Skin epidermis (tissue), 12 donors: Measurements from ENCODE around the gene ING3.
"Not testable (repeated sequence)": the region's sequence is repeated elsewhere in the genome, so short reads cannot be mapped to it uniquely, and the experiment has no call there.

Experiments
- H3K27ac ChIP-seq, 21 experiments: fragments of 200-600 bp; sonication (generic) in 11 of 21; one replicate each; pipeline ENCODE4 v1.5.0; 2020; ENCODE audit warnings: mild to moderate bottlenecking in 3 of 21, inconsistent platforms in 2 of 21, moderate library complexity in 2 of 21
- H3K4me3 ChIP-seq, 7 experiments: fragments of 200-600 bp; sonication (generic) in 2 of 7; one replicate each; pipeline ENCODE4 v1.5.0; 2020; ENCODE audit warnings: inconsistent platforms in 2 of 7, mild to moderate bottlenecking in 2 of 7, moderate library complexity in 1 of 7

Gene ING3

DNA sequence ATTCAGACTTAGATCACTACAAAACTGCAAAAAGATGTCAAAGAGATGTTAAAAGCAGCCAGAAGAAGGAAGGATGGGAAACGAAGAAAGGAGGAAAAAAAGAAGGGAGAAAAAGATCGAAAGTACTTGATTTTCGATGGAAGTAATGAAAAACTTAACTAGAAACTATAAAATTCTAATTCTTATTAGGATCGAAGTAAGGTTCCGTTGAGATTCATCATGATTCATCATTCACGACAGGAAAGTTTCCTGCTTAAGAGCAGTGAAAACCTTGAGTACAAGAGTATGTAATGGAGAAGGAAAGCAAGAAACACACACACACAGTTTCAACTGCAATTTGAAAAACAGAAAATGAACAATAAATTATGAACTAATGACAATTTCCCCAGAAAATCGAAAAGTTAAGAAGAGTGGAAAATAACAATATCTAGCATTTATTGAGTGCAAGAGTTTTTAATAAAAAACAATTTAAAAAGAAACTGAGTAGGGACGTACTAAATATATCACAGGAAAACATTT is 1.1 kb upstream of the ING3 start:
- Histone ChIP-seq H3K27ac (no peak overlapping the region), H3K4me3 (peak overlapping the region; percentile 24 to 57 (median 44))

GRCh38 chr7:120949998-120950538 is 509 bp upstream of the ING3 start:
- peak overlapping the region; percentile 24 to 57 (median 44) for H3K4me3 ChIP-seq
- peak overlapping the region in 7 of 21 experiments; percentile 13 to 98 (median 96) for H3K27ac ChIP-seq

GRCh38 chr7:120951309-120951699 is 727 bp downstream of the ING3 start:
- Histone ChIP-seq H3K27ac (peak overlapping the region in 20 of 21 experiments; percentile 96 to 100 (median 99)), H3K4me3 (peak overlapping the region; percentile 38 to 57 (median 51))

GRCh38 chr7:120951826-120952225 is 1.2 kb downstream of the ING3 start:
- H3K4me3 ChIP-seq: peak overlapping the region in 4 of 7 experiments; percentile 38 to 57 (median 50)
- peak overlapping the region in 7 of 21 experiments; percentile 98 to 99 (median 99) for H3K27ac ChIP-seq

DNA sequence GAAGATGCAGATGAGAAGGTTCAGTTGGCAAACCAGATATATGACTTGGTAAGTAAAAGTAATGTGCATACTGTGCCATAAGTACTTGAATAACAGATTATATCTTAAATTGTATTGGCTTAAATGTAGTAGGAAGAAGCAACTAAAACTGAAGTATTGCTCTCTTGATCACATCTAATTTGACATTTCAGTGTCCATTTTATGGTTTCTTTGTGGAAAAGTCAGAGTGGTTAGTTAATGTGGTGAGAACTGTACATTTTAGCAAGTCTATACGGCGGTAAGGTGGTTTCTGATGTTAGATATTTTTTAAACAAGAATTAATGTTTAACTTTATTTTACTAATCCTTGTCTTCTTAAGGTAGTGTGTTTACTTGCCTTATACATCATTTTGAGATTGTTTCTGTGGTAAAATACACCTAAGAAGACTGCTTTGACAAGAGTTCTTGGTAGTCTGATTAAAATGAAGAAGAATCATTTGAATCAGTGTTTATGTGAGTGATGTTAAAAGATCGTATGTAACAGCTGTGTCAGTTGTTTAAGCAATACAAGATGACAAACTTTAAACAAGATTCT is 5.1 kb downstream of the ING3 start:
- no peak overlapping the region for H3K4me3 ChIP-seq
- H3K27ac ChIP-seq: no peak overlapping the region

- H3K4me3 ChIP-seq: no peak overlapping the region
- H3K27ac ChIP-seq: no peak overlapping the region
These were observed 9.4 kb downstream of the ING3 start for GRCh38 chr7:120959929-120960484.

GRCh38 chr7:120960714-120961113 is 10.1 kb downstream of the ING3 start:
- Histone ChIP-seq H3K4me3 (no peak overlapping the region), H3K27ac (peak overlapping the region in 1 of 21 experiments; percentile 26)

DNA sequence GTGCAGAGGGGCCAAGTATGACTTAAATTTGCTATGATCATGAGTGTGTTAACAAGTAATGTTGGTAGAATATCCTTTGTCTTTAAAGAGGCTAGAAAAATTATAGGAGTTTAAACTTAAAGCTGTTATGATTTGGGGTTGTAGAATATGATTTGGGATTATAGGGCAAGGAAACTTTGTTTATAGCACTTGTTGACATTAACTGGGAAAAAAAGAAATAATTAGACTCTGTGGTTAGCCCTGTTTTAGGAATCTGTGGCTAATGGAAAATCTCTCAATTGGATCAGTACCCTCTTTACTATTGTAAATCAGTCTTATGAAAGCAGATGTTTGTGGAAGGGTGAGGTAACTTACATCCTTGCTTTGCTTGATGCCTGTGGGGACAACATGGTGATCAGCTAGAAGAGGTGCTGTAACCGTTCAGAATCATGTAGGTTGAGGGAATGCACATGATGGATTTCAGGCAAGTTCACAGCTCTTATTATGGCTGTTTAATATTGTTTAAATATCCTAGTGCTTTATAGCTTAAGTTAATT is 11.1 kb downstream of the ING3 start:
- H3K27ac ChIP-seq: no peak overlapping the region
- H3K4me3 ChIP-seq: no peak overlapping the region

- Histone ChIP-seq H3K27ac (no peak overlapping the region), H3K4me3 (no peak overlapping the region)
These were observed 13.5 kb downstream of the ING3 start for GRCh38 chr7:120964088-120964487.

DNA sequence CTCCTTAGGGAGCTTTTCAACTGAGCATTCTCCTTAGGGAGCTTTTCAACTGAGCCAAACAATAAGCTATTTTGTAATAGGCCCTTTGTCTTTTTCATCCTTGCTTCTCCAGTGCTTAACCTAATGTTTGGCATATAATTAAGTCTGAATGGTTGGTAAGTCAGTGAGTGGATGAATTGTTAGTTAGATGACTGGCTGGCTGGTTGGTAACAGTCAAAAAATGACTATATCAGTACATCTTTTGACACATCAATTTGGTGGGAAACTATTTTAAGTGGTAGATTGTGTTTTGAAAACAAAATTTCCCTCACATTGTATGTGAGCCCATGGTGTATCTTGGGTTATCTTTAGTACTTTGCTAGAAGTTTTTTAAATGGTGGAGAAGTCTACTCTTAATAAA is 16.4 kb downstream of the ING3 start:
- H3K4me3 ChIP-seq: no peak overlapping the region
- no peak overlapping the region for H3K27ac ChIP-seq

DNA sequence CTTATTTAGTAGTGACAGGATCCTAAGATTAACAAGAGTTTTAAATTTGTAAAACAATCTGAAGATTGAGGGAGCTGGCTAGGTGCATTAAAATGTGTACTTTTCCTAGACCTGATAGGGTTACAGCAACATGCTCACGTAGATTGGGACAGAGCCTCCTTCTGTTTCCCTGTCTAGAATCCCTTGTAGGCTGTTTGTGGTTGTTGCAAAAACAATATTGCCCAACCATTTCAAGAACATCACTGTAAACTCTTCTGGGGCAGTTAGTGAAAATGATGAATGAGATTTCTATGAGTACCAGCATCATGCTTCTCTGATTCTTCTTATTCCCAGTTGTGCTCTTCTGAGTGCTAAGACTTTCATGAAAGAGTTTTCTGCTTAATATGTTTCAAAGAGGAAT is 23.3 kb downstream of the ING3 start:
- Histone ChIP-seq H3K4me3 (no peak overlapping the region), H3K27ac (no peak overlapping the region)

GRCh38 chr7:120979765-120980499 is 29.4 kb downstream of the ING3 start:
- Histone ChIP-seq H3K4me3 (no peak overlapping the region), H3K27ac (no peak overlapping the region)

GRCh38 chr7:120981117-120981516 is 30.5 kb downstream of the ING3 start:
- Histone ChIP-seq H3K27ac (no peak overlapping the region), H3K4me3 (no peak overlapping the region)

GRCh38 chr7:120981888-120982615 is 31.5 kb downstream of the ING3 start:
- H3K27ac ChIP-seq: no peak overlapping the region
- no peak overlapping the region for H3K4me3 ChIP-seq

DNA sequence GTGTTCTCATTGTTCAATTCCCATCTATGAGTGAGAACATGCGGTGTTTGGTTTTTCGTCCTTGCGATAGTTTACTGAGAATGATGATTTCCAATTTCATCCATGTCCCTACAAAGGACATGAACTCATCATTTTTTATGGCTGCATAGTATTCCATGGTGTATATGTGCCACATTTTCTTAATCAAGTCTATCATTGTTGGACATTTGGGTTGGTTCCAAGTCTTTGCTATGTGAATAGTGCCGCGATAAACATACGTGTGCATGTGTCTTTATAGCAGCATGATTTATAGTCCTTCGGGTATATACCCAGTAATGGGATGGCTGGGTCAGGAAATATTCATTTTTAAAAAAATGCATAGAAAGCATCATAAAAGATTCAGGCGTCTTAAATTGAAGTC is 33.0 kb downstream of the ING3 start:
- not testable (repeated sequence) for H3K27ac ChIP-seq, H3K4me3 ChIP-seq

GRCh38 chr7:120984406-120984805 is 33.8 kb downstream of the ING3 start:
- H3K4me3 ChIP-seq: no peak overlapping the region
- H3K27ac ChIP-seq: no peak overlapping the region

DNA sequence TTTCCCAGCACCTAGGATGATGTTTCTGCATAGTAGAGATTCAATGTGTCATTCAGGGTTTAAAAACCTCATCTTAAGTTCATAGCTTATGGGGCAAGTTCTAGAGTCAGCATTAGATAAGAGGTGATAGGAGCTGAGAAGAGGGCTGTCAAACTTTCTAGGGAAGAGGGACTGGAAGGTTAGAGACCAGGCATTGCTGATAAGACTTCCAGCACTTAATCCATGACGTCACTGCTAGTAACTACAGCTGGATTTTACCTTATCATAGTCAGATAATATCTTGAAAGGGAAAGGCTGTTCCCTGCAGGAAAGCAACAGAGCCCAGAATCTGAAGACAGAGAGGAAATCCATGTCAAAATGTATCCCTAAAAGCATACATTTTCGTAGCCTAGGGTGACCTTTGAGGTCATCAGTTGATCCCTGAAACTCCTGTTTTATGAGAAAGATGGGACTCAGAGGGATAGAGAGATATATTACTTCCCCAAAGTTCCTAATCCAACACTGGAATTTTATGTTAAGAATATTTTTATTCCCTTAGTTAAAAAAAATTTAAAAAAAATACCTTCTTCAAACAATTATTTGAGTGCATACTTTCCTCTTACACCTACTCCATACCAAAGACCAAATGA is 34.7 kb downstream of the ING3 start:
- no peak overlapping the region for H3K27ac ChIP-seq
- H3K4me3 ChIP-seq: no peak overlapping the region

GRCh38 chr7:120985839-120986238 is 35.3 kb downstream of the ING3 start:
- no peak overlapping the region for H3K4me3 ChIP-seq
- no peak overlapping the region for H3K27ac ChIP-seq

DNA sequence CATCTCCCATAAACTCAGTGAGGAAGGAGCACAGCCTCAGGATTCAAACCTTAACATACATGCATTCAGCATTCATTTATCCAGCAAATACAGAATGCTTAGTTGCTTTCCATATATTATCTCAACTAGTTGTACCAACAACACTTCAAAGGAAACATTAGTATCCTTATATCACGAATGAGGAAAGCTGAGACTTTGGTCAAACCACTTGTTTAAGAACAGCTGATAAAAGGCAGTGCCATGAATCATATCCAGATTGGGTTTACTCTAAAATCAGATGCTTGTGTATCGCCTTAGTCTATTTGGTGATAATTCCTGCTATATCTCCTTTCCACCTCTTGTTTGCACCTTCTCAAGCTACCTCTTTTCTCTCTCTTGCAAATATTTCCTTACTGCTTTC is 36.1 kb downstream of the ING3 start:
- Histone ChIP-seq H3K27ac (no peak overlapping the region), H3K4me3 (no peak overlapping the region)
